H1 (cell line): ENCODE data around the gene SFXN2. TPM values are rescaled to one million over a fixed set of nuclear protein-coding genes. Genes with fewer than 3 reads are reported as not detected.

Source experiments
- BACH1 ChIP-seq: IDR thresholded peaks from 2 replicates; pipeline ENCODE4 v1.6.1; 2012; ENCODE audit warnings: low read length, improper control_type of control experiment
- KDM4A ChIP-seq: IDR thresholded peaks from one replicate; pipeline ENCODE4 v1.7.1; 2012; ENCODE audit warnings: low read depth, mild to moderate bottlenecking, moderate library complexity, low read length, inconsistent platforms; ENCODE audit not compliant: severe bottlenecking
- polyA plus RNA-seq, 7 experiments: library from polyadenylated mRNA; depleted of rRNA in 3 of 7; stranded (reverse) in 5 of 7; unstranded in 2 of 7; fragments of >200 nt in 5 of 7; fragments of 200-250 nt in 2 of 7; gene quantifications; 1 replicate in 5 of 7; 2 replicates in 1 of 7; 4 replicates in 1 of 7; pipeline versions ENCODE4 v1.2.1 to v1.2.3, GENCODE V29; 2011 to 2013; ENCODE audit warnings: missing spikeins in 2 of 7, mixed read lengths in 2 of 7
- total RNA-seq: library from RNA; stranded (reverse); fragmentation: NEBNext Ultra II Directional; extraction: Animal tissue kit (Norgen Biotek cat#: 25700); gene quantifications from 2 replicates; pipeline ENCODE4 v1.2.1, GENCODE V29; 2021
- TF ChIP-seq, protein P1 (sequence below), 3 experiments: IDR thresholded peaks; 1 replicate in 2 of 3; 2 replicates in 1 of 3; pipeline versions ENCODE4 v1.5.1 to v1.6.1; 2011; ENCODE audit warnings: low read length in 3 of 3, mild to moderate bottlenecking in 3 of 3, inconsistent platforms in 2 of 3, low read depth in 1 of 3, moderate library complexity in 1 of 3; ENCODE audit not compliant: insufficient read depth in 1 of 3; ENCODE audit errors: control extremely low read depth in 1 of 3

The SFXN2 gene
- total and polyA plus RNA-seq, 2 of the 8 experiments (the other 6 are each of a cell fraction or from before 2014, with no cell fraction given), result 20.5 to 23.5 TPM

DNA sequence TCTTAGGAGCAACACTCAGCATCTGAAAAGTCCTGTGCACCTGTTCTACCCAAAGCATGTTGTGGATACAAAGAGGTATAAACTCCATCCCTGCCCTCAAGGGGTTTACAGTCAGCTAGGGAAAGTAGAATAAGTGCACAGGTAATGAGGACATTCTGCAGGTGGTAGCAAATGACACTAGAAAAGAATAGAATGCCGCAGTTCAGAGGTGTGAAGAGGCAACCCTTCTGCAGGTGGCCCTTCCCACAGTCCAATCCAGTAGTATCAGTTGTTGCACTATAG is 66.0 kb downstream of the SFXN2 start (continued):
- TF ChIP-seq, protein P1, sequence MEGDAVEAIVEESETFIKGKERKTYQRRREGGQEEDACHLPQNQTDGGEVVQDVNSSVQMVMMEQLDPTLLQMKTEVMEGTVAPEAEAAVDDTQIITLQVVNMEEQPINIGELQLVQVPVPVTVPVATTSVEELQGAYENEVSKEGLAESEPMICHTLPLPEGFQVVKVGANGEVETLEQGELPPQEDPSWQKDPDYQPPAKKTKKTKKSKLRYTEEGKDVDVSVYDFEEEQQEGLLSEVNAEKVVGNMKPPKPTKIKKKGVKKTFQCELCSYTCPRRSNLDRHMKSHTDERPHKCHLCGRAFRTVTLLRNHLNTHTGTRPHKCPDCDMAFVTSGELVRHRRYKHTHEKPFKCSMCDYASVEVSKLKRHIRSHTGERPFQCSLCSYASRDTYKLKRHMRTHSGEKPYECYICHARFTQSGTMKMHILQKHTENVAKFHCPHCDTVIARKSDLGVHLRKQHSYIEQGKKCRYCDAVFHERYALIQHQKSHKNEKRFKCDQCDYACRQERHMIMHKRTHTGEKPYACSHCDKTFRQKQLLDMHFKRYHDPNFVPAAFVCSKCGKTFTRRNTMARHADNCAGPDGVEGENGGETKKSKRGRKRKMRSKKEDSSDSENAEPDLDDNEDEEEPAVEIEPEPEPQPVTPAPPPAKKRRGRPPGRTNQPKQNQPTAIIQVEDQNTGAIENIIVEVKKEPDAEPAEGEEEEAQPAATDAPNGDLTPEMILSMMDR (IDR thresholded peaks at IDR 0.05; ENCODE audit: control extremely low read depth in 1 of 3, insufficient read depth in 1 of 3, low read depth in 1 of 3, low read length in 3 of 3), result no peak
- no peak for TF ChIP-seq BACH1
- TF ChIP-seq KDM4A, result no peak
